Gastrocnemius medialis (tissue), 4 donors: ENCODE measurements around the gene ATP1B1. TPM values are rescaled to one million over a fixed set of nuclear protein-coding genes. Genes with fewer than 3 reads are reported as not detected.

Source experiments
- ATAC-seq, 2 donors: fragments of 150-250 bp; one replicate each; pipeline ENCODE4 v1.9.1; 2016
- DNase-seq, 2 donors: peaks; one replicate each; pipeline ENCODE4 v3.0.0-alpha.2; 2019
- H3K27ac ChIP-seq, 4 donors: fragments of 200-600 bp; sonication (generic); 1 replicate in 1 of 4; 2 replicates in 3 of 4; pipeline ENCODE4 v1.5.1; 2016 to 2018; ENCODE audit warnings: mild to moderate bottlenecking in 2 of 4, moderate library complexity in 1 of 4
- H3K27me3 ChIP-seq, 3 donors: fragments of 200-600 bp; sonication (generic) in 2 of 3; 1 replicate in 1 of 3; 2 replicates in 2 of 3; pipeline versions ENCODE4 v1.5.1 to v1.6.0; 2016 to 2019; ENCODE audit warnings: mild to moderate bottlenecking in 1 of 3, moderate library complexity in 1 of 3
- H3K36me3 ChIP-seq, 2 donors: fragments of 200-600 bp; sonication (generic) in 1 of 2; one replicate each; pipeline ENCODE4 v1.5.1; 2017 to 2018
- H3K4me1 ChIP-seq, 2 donors: fragments of 200-600 bp; sonication (generic) in 1 of 2; one replicate each; pipeline ENCODE4 v1.5.1; 2016 to 2017; ENCODE audit warnings: mild to moderate bottlenecking in 2 of 2
- H3K4me3 ChIP-seq, 4 donors: fragments of 200-600 bp; sonication (generic) in 3 of 4; 1 replicate in 1 of 4; 2 replicates in 3 of 4; pipeline ENCODE4 v1.5.1; 2016 to 2019; ENCODE audit warnings: mild to moderate bottlenecking in 2 of 4
- H3K9me3 ChIP-seq, 3 donors: fragments of 200-600 bp; sonication (generic) in 2 of 3; 1 replicate in 1 of 3; 2 replicates in 2 of 3; pipeline ENCODE4 v1.5.1; 2016 to 2019
- POLR2A ChIP-seq, 2 donors: fragments of 450-650 bp; IDR thresholded peaks; one replicate each; pipeline ENCODE4 v1.6.1; 2017; ENCODE audit warnings: antibody characterized with exemption in 2 of 2, mild to moderate bottlenecking in 2 of 2, moderate library complexity in 2 of 2
- in situ Hi-C, 4 donors: fragments of 200-750 bp; cut with MboI; loops; one replicate each; pipeline versions ENCODE4 v1.15.0 to v1.8.0; 2017; ENCODE audit warnings: low sequenced_read_pairs in 4 of 4
- intact Hi-C: fragments of 100-400 bp; cut with DNase I; formaldehyde crosslinking; loops from one replicate; pipeline ENCODE4 v1.15.1; 2023; ENCODE audit warnings: low total_unique reads
- total RNA-seq, 4 donors: library from RNA; depleted of rRNA; stranded (reverse); fragments of >200 nt; gene quantifications; one replicate each; pipeline versions ENCODE4 v1.1.0 to v1.2.3, GENCODE V29; 2016
- TF ChIP-seq, protein P1 (sequence below), 5 experiments: fragments of 450-650 bp in 3 of 5; fragments of 200-600 bp in 2 of 5; sonication (generic) in 2 of 5; IDR thresholded peaks in 4 of 5; conservative IDR thresholded peaks in 1 of 5; 1 replicate in 4 of 5; 2 replicates in 1 of 5; pipeline ENCODE4 v1.5.1; 2016 to 2019; ENCODE audit warnings: antibody characterized with exemption in 5 of 5, mild to moderate bottlenecking in 3 of 5, moderate library complexity in 3 of 5

Gene ATP1B1
- total RNA-seq, 4 donors from 2014 or later: 111 to 377 (median 324) TPM

DNA sequence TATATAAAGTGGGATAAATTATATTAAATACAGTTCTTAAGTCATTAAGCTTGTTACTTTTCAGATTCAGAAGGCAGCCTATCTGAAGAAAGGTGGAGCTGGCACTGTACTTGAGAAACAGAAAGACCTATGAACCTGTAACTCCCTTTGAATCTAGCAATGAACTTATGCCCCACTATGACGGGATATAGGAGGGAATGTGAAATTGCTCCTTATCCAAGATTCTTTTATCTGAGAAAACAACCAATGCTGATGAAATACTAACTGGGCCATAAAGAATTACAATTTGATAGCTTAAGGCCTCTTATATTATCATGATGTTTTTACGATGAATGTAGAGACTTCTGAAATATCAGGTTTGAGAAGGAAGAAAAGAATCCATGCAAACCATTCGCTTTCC is 50.1 kb downstream of the ATP1B1 start:
- ATAC-seq (no peak), DNase-seq (no peak)
- TF ChIP-seq POLR2A (IDR thresholded peaks at IDR 0.05): no peak
- TF ChIP-seq, protein P1, sequence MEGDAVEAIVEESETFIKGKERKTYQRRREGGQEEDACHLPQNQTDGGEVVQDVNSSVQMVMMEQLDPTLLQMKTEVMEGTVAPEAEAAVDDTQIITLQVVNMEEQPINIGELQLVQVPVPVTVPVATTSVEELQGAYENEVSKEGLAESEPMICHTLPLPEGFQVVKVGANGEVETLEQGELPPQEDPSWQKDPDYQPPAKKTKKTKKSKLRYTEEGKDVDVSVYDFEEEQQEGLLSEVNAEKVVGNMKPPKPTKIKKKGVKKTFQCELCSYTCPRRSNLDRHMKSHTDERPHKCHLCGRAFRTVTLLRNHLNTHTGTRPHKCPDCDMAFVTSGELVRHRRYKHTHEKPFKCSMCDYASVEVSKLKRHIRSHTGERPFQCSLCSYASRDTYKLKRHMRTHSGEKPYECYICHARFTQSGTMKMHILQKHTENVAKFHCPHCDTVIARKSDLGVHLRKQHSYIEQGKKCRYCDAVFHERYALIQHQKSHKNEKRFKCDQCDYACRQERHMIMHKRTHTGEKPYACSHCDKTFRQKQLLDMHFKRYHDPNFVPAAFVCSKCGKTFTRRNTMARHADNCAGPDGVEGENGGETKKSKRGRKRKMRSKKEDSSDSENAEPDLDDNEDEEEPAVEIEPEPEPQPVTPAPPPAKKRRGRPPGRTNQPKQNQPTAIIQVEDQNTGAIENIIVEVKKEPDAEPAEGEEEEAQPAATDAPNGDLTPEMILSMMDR (IDR thresholded peaks at IDR 0.05 in 4 of 5, conservative IDR thresholded peaks at IDR 0.05 in 1 of 5): no peak
- Histone ChIP-seq H3K4me1 (peaks cover 0 to 4% of the 10 kb centered on the region in 2 donors), H3K27ac (no peak overlapping the region), H3K36me3 (no peaks in the 10 kb centered on the region), H3K27me3 (no peaks in the 10 kb centered on the region), H3K4me3 (no peak overlapping the region), H3K9me3 (no peaks in the 10 kb centered on the region)
- in situ Hi-C loops (no loop called here), intact Hi-C loops (loop anchor here (1.0 kb wide), 1 partner anchor 14 kb away; no protein-coding TSS in a partner anchor)

DNA sequence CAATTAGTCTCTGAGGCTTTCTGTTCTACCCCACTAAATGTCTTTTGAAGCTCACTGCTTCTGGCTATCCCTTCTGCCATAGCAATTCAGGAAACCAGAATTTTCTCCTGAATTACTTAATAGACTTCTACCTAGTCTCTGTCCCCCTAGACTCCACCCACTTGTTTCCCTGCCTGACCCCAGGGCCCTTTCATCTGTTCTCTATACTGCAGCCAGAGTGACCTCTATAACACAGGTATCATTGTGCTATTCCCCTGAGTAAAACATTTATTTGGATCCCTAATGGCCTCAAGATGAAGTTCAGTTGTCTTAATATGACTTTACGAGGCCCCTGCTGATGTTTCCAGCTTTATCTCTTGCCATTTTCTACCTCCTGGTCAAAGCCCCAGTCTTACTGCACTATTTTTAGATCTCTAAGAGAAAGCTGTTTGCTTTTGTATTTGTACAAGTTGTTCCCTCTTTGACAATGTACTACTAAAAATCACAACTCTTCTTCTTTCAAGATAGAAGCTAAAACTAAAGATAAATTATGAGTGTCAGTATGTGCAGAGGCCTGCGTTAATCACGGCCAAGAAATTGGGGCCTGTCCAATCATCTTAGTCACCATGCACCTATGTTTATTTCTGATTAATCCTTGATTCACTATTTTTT is 54.5 kb downstream of the ATP1B1 start:
- Histone ChIP-seq H3K27ac (no peak overlapping the region), H3K4me1 (peaks cover 0 to 4% of the 10 kb centered on the region in 2 donors), H3K27me3 (no peaks in the 10 kb centered on the region), H3K36me3 (no peaks in the 10 kb centered on the region), H3K9me3 (no peaks in the 10 kb centered on the region), H3K4me3 (no peak overlapping the region)
- ATAC-seq (no peak), DNase-seq (no peak)
- no peak for TF ChIP-seq POLR2A (IDR thresholded peaks at IDR 0.05)
- TF ChIP-seq, protein P1 (IDR thresholded peaks at IDR 0.05 in 4 of 5, conservative IDR thresholded peaks at IDR 0.05 in 1 of 5): no peak
- intact Hi-C loops: no loop called here
- in situ Hi-C loops: no loop called here

DNA sequence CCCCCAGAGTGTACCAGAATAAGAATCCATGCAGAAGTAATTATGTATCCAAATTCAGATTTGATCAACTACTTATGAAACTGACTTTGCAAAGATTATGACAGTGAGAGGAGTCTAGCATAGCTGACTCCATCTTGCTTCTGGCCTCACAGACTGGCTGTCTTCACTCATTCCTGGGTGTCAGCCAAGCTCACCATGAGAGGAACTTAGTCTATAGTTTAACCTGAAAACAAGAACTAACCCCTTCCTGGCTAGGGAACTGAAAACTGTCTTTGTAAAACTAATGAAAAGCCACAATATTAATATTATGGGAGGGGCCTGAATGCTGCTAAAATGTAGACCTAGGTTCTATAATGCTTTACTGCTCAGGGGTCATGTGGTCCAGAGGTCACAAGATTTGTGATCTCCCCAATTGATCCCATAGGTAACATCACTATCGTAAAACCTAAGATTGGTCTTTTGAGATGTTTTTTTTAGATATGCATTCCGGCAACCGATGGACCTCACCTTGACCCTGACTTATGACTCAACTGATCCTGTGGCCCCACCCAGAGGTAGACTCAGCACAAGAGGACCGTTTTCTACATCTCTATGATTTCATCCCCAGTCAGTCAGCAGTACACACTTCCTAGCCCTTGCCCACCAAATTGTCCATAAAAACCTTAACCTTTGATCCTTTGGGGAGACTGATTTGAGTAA is 55.2 kb downstream of the ATP1B1 start:
- in situ Hi-C loops: no loop called here
- no peak for ATAC-seq
- no peak overlapping the region for H3K27ac ChIP-seq

DNA sequence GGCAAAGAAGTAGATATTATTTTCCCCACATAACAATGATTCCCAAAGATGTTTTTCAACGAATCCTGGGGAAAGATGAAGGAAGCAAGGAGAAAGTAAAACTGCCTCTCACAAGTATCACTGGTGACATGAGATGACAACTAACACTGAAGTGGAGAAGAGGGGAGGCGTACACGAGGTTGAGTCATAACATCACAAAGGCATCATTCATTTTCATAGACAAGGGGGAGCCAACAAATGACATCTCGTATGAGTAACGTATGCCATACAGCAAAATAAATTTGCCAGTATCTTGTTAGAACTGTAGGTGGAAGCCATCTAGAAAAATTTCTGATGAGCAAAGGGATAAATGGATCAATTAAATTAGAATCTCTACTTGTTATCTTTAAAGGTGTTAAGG is 56.6 kb downstream of the ATP1B1 start:
- TF ChIP-seq, protein P1 (IDR thresholded peaks at IDR 0.05 in 4 of 5, conservative IDR thresholded peaks at IDR 0.05 in 1 of 5): no peak
- TF ChIP-seq POLR2A (IDR thresholded peaks at IDR 0.05): no peak
- no peaks in the 10 kb centered on the region for H3K36me3 ChIP-seq
- H3K4me1 ChIP-seq: peaks cover 0 to 4% of the 10 kb centered on the region in 2 donors
- H3K27me3 ChIP-seq: no peaks in the 10 kb centered on the region
- intact Hi-C loops: no loop called here
- no peak overlapping the region for H3K4me3 ChIP-seq
- in situ Hi-C loops: no loop called here
- no peak for DNase-seq
- ATAC-seq: no peak
- no peaks in the 10 kb centered on the region for H3K9me3 ChIP-seq
- no peak overlapping the region for H3K27ac ChIP-seq

More for the DNA sequence above, 55.2 kb downstream of the ATP1B1 start:
- Histone ChIP-seq H3K9me3 (no peaks in the 10 kb centered on the region), H3K4me1 (peaks cover 0 to 4% of the 10 kb centered on the region in 2 donors), H3K4me3 (no peak overlapping the region), H3K36me3 (no peaks in the 10 kb centered on the region), H3K27me3 (no peaks in the 10 kb centered on the region)
- TF ChIP-seq, protein P1 (IDR thresholded peaks at IDR 0.05 in 4 of 5, conservative IDR thresholded peaks at IDR 0.05 in 1 of 5): no peak
- TF ChIP-seq POLR2A (IDR thresholded peaks at IDR 0.05): no peak
- intact Hi-C loops: no loop called here
- no peak for DNase-seq
